GM18526 (cell line): ENCODE data around the gene RIN3.

ENCODE experiments used
- POLR2A ChIP-seq: IDR thresholded peaks from 3 replicates; pipeline ENCODE4 v1.6.1; 2011; ENCODE audit not compliant: insufficient read length; ENCODE audit errors: extremely low read depth

The RIN3 gene

GRCh38 chr14:92601757-92602417 is 88.3 kb downstream of the RIN3 start:
- TF ChIP-seq POLR2A = no peak

DNA sequence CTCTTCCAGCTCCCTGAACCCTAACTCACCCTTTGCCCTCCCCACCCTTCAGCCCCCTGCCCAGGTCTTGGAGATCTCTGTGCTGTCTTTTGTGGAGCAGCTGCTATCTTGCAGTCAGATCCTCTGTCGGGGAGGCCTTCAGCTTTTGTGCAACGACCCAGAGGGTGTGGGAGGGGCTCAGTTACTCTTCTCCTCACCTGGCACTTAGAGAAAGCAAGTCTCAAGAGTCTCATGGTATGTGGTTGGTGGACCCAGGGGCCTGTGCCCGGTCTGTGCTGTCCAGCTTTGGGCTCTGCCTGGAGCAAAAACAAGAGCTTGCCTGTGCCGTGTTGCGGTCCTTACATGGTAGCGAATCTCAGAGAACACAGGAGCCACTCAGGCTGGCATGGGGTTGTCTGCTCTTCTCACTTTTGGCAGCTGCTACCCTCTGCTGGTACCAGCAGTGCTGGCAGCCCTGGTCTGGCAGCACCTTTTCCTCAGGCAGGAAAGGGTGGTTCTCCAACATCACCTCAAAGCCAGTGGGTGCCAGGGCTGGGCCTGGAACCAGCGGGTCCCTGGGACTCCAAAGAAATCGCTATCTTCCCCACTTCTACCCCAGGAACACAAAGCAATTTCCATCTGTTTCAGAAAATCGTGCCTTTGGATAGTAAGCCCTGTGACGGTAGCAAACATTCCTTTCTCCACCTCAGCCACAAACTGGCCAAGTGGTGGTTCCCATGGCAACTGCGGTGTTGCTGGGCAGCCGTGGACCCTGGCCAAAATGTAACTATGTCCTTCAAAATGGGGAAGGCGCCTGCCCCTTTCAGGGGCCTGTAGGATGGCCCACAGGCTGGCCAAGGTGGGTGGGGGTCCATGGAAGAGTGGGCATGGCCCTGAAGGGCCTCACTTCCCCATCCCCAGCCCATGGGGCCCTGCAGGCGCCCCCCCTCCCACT is 90.0 kb downstream of the RIN3 start:
- no peak for TF ChIP-seq POLR2A

GRCh38 chr14:92605274-92605940 is 91.8 kb downstream of the RIN3 start:
- TF ChIP-seq POLR2A = no peak

DNA sequence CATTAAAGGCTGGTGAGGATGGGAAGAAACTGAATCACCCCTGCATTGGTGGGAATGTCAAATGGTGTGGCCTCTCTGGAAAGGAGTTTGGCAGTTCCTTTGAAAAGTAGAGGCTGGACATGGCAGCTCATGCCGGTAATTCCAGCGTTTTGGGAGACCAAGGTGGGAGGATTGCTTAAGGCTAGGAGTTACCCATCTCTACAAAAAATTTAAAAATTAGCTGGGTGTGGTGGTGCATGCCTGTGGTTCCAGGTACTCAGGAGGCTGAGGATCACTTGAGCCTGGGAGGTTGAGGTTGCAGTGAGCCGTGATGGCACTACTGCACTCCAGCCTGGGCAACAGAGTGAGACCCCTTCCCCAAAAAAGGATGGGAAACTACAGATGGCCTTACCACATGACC is 93.7 kb downstream of the RIN3 start:
- no peak for TF ChIP-seq POLR2A

DNA sequence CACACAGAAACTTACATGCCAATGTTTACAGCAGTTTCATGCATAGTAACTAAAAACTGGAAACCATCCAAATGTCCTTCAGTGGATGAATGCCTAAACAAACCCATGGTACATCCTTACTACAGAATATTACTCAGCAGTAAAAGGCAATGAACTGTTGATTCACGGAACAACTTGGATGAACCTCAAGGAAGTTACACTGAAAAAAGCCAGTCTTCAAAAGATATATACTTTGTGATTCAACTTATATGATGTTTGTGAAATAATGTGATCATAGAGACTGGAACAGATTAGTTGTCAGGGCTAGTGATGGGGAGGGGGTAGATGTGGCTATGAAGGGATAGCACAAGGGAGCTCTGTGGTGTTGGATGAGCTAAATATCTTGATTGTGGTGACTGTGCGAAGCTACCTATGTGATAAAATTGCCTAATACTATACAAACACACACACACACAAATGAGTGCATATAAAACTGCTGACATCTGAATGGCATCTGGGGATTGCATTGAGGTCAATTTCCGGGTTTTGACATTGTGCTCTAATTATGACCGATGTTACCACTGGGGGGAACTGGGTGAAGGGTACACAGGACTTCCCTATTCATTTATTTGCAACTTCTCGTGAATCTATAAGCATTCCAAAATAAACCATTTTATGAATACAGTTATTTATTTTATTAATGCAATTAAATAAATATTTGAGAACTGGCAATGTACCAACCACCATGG is 94.3 kb downstream of the RIN3 start:
- no peak for TF ChIP-seq POLR2A

- TF ChIP-seq POLR2A = no peak
These were observed 96.4 kb downstream of the RIN3 start for GRCh38 chr14:92609955-92610354.

DNA sequence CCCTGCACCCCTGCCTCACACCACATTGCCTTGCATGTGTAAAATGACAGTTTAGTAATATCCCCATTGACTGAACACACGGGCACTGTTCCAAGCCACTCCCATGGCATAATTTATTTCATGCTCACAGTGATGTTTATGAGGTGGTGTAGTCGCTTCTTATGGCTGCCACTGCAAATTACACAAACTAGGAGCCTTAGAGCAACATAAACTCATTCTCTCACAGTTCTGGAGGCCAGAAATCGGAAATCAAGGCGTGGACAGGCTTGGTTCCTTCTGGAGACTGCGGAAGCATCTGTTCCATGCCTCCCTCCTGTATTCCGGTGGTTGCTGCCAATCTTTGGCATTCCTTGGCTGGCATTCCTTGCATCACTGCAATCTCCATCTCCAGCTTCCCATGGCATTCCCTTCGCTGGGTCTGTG is 97.3 kb downstream of the RIN3 start:
- TF ChIP-seq POLR2A = no peak

DNA sequence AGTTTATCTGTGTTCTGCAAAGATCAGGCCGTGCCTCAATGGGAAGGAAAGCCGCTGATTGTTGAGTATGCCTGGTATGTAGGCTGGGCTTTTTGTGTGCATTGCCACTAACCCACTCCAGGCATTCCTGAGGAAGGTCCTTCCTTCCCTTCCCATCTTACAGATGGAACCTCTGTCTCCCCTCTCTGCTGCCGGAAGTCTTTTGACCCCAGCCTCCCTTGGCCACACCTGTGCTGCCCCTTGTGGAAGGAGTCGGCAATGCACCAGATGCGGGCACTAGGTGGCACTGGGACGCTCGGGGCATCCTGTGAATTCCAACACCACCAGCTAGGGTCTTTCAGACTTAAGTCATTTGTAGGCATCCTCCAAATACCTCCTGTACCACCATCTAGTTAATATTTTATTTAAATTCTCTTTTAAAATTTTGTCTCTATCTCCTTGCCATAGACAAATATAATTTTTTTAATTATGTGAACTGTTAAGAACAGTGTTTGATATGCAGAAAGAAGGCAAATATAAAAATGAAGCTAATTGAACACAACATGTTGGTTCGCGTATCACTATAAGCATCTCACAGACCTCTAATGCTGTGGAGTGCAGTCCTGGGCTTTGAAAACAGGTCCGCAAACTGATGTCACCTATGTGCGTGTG is 99.6 kb downstream of the RIN3 start:
- no peak for TF ChIP-seq POLR2A

GRCh38 chr14:92613681-92614260 is 100.2 kb downstream of the RIN3 start:
- no peak for TF ChIP-seq POLR2A

- no peak for TF ChIP-seq POLR2A
These were observed 101.9 kb downstream of the RIN3 start for GRCh38 chr14:92615451-92615850.

DNA sequence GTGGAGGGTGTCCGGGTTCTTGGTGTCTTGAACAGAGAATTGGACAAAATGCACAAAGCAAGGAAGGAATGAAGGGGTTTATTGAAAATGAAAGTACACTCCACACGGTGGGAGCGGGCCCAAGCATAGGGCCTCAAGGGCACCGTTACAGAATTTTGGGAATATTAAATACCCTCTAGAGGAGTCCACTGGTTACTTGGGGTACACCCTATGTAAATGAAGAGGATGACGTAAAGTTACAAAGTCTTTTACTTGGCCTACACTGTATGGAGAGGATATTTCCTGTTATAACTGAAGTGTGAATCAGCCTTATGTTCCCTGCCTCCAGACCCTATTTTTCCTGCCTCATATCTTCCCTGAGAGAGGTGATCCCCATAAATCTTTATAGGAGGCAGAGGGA is 102.6 kb downstream of the RIN3 start:
- TF ChIP-seq POLR2A = no peak

DNA sequence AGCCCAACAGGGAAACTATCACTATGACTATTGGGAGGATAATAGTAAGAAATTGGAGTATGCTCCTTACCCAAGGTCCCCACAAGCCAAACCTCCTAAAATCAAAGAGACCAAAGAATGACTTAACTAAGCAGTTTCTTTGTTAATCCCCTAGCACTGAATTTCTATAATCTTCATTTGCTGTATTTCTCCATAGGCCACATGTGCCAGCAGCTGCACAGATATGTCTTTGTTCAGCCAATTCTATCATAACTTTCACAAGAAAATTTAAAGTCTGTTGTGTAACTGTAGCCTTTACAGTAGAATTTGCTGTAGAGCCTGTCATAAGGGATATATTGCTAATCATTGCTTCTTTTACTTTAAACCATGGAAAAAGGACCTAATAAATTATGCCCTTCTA is 104.0 kb downstream of the RIN3 start:
- no peak for TF ChIP-seq POLR2A

GRCh38 chr14:92619671-92620456 is 106.3 kb downstream of the RIN3 start:
- no peak for TF ChIP-seq POLR2A

DNA sequence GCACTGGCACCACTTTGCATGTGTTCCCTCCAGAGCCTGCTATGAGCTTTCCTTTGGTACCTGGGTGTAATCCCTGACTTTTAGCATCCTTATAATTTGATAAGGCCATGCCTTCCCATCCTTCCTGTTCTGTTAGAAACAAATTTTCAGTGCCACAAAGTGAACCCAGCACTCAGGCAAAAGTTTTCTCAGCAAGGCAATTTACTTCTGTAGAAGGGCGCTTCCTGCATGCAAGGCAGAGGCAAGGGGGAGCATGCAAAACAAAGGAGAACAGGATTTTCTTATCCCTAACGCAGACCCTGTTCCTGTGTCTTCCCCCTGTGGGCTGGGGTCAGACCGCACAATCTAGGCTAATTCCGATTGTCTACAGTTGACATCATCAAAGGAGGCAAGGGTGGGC is 108.7 kb downstream of the RIN3 start:
- TF ChIP-seq POLR2A = no peak
